Activated T-cell treated with anti-CD3 and anti-CD28 coated beads, Interleukin-2, amount 50 U/mL, for 4 hours (primary cell): ENCODE results near the gene PRR33. TPM values are rescaled to one million over a fixed set of nuclear protein-coding genes. Genes with fewer than 3 reads are reported as not detected.
A peak's percentile ranks its signal among the peaks of the same experiment; 100 is the strongest.

Experiments
- ATAC-seq, 2 donors: fragments of 200-7000 bp; cut with Tn5 transposase; one replicate each; pipeline ENCODE4 v1.10.0; 2021
- DNase-seq: peaks from one replicate; pipeline ENCODE4 v3.0.0-alpha.2; 2020
- H3K27me3 Mint-ChIP-seq: one replicate; pipeline ENCODE4 v1.8.0; 2021; ENCODE audit warnings: low read depth, mixed read lengths
- H3K36me3 Mint-ChIP-seq: one replicate; pipeline ENCODE4 v1.8.0; 2022; ENCODE audit warnings: mixed read lengths; ENCODE audit not compliant: insufficient read depth
- H3K4me1 Mint-ChIP-seq: one replicate; pipeline ENCODE4 v1.8.0; 2021; ENCODE audit warnings: low read depth, mixed read lengths
- H3K4me3 Mint-ChIP-seq: one replicate; pipeline ENCODE4 v1.8.0; 2021; ENCODE audit warnings: mild to moderate bottlenecking, moderate library complexity, mixed read lengths
- H3K9me3 Mint-ChIP-seq: one replicate; pipeline ENCODE4 v1.8.0; 2021; ENCODE audit warnings: mixed read lengths
- total RNA-seq, 3 donors: library from RNA; stranded (reverse); gene quantifications; one replicate each; pipeline ENCODE4 v1.2.1, GENCODE V29; 2021

Gene PRR33
- total RNA-seq, 3 donors from 2014 or later, result 0.08 to 0.20 TPM; not detected in 1

DNA sequence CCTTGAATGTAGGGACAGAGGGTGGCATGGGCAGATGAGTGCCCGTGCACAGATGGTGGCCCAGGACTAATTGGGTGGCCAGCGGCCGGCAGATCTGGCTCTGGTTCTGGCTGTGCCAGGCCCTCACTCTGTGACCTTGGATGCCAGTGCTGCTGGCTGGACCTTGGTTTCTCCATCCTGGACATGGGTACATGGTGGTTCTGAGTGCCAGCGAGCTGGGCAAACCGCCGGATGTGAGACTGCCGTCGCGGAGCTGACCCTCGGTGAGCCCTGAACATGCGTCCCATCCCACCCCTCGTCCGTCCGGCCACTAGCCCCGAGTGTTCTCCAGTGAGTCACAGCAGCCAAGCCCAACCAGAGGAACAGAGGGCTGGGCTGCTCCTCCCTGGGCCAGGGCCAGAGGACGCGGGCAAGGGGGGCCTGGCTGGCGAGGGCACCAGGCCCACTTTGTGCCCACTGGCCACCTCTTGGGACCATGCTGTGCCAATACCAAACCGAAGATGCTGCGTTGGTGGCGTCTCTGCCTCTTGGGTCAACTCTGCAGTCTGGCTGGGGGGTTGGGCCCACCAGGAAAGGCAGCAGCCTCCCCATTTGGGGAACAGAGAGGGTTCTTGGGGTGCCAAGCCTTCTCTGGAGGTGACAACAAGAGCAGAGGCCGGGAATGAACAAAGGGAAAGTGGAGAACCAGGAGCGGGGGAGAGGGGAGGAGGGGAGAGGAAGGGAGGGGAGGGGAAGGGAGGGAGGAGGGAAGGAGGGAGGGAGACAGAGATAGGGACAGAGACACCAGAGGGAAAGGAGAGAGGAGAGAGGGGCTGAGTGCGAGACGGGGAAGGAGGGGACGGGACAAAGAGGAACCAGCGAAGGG, 28.1 kb downstream of the PRR33 start:
- peaks cover 2% of the 10 kb centered on the region for H3K36me3 Mint-ChIP-seq
- no peaks in the 10 kb centered on the region for H3K9me3 Mint-ChIP-seq
- H3K27me3 Mint-ChIP-seq, result no peaks in the 10 kb centered on the region
- no peak overlapping the region for H3K4me3 Mint-ChIP-seq
- DNase-seq (no peak), ATAC-seq (no peak)
- peaks cover 32% of the 10 kb centered on the region for H3K4me1 Mint-ChIP-seq

DNA sequence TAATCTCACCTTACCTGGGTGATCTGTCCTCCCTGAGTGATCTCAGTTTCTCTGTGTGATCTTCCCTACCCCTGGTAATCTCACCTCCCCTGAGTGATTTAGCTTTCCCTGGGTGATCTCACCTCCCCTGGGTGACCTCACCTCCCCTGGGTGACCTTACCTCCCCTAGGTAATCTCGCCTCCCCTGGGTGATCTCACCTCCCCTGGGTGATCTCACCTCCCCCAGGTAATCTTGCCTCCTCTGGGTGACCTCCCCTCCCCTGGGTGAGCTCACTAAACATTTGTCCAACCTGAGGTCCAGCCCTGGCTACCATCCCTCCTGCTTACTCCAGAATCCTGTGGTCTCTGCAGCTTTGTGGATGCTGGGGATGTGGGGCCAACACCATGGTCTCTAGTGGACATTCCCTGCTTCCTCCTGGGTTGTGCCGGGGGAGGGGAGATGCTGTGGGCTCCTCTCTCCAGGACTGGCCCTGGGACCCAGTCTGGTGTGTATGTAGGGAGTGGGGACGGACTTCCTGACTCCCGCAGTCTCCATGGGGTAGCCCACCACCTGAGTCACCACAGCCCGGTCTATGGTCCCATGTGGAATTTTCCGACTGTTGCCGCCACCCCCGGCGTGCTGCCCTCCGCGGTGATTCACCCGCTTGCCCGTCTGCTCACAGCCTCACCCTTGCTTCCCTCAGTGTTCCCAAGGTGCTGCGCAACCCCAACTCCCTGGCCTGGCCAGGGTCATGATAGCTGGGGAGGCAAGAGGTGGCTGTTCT, 28.9 kb downstream of the PRR33 start:
- no peaks in the 10 kb centered on the region for H3K27me3 Mint-ChIP-seq
- H3K4me1 Mint-ChIP-seq, result peaks cover 30% of the 10 kb centered on the region
- no peak for DNase-seq
- peaks cover 2% of the 10 kb centered on the region for H3K36me3 Mint-ChIP-seq
- H3K9me3 Mint-ChIP-seq, result no peaks in the 10 kb centered on the region
- ATAC-seq, result no peak
- no peak overlapping the region for H3K4me3 Mint-ChIP-seq

DNA sequence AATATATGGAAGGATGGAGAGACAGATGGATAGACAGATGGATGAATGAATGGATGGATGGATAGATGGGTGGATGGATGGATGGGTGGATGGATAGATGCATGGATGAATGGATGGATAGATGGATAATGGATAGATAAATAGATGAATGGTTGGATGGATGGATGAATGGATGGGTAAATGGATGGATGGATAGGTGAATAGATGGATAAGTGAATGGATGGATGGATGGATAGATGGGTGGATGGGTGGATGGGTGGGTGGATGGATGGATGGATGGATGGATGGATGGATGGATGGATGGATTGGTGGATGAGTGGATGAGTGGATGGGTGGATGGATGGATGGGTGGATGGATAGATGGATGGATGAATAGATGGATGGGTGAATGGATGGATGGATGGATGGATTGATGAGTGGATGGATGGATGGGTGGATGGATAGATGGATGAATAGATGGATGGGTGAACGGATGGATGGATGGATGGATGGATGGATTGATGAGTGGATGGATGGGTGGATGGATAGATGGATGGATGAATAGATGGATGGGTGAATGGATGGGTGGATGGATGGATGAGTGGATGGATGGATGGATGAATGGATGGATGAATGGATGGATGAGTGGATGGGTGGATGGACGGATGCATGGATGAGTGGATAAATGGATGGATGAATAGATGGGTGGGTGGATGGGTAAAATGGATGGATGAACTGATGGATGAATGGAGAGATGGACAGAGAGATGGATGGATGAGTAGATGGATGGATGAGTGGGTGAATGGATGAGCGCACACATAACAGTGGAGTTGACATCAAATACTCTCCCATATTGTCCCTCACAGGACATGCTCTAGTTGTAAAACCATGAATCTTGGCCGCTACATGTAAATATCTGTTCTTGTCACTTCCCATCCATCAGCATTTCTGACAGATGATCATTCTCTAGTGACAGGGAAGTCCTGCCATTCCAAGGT, 30.0 kb downstream of the PRR33 start:
- Mint-ChIP-seq H3K27me3 (no peaks in the 10 kb centered on the region), H3K9me3 (no peaks in the 10 kb centered on the region), H3K4me1 (peaks cover 29% of the 10 kb centered on the region), H3K36me3 (peaks cover 2% of the 10 kb centered on the region), H3K4me3 (no peak overlapping the region)
- ATAC-seq (no peak), DNase-seq (no peak)

DNA sequence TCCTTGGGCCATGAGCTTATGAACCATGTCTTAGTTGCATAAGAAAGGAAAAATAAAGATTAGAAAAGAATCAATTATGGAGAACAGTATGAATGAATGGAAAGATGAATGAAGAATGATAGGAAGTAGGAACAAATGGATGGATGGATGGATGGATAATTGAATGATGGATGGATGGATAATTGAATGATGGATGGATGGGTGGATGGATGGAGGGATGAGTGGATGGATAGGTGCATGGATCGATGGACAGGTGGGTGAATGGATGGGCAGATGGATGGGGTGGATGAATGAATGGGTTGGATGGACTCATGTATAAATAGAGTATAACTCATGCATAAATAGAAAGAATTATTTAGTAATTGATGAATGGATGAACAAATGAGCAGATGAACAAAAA, 31.6 kb downstream of the PRR33 start:
- Mint-ChIP-seq H3K27me3 (no peaks in the 10 kb centered on the region), H3K4me3 (no peak overlapping the region), H3K4me1 (peaks cover 33% of the 10 kb centered on the region), H3K9me3 (no peaks in the 10 kb centered on the region), H3K36me3 (no peaks in the 10 kb centered on the region)
- DNase-seq (no peak), ATAC-seq (no peak)

DNA sequence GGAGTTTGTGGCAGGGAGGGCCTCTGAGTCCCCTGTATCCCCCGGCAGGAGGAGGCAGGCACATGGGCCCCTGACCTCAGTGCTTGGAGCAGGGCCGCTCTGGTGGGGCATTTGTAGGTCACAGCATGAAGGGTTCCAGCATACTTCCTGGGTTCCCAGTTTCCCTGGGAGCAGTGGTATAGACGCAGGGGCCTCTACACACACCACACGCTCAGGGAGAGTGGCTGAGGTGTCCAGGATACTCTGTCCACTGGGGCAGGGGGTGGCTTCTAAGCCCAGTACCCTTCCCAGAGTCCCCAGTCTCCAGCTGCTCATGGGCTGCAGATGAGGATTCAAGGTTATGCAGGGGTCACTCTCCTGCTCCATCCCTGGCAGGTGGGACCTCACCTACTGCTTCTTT, 32.7 kb downstream of the PRR33 start:
- Mint-ChIP-seq H3K36me3 (no peaks in the 10 kb centered on the region), H3K4me3 (no peak overlapping the region), H3K27me3 (no peaks in the 10 kb centered on the region), H3K4me1 (peaks cover 35% of the 10 kb centered on the region), H3K9me3 (no peaks in the 10 kb centered on the region)
- ATAC-seq (no peak), DNase-seq (no peak)

DNA sequence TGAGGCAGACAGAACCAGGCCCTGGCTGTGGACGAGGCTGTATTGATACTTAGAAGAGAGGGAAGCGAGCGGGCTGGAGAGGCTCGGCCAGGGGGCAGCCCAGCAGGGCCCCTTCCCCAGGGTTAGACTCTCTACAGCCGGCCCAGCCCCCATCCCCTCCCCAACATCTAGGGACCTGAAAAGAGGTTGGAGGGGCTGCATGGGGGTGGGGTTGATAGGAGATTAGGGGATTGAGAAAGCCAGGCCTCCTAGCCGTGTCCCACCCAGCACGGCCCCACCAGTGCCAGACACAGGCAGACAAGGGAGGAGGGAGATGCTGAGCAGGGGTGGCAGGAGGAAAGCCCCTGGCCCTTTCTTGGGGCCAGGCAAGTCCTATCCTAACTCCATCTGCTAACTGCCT, 33.1 kb downstream of the PRR33 start:
- ATAC-seq (no peak), DNase-seq (no peak)
- Mint-ChIP-seq H3K36me3 (no peaks in the 10 kb centered on the region), H3K4me1 (peaks cover 38% of the 10 kb centered on the region), H3K9me3 (no peaks in the 10 kb centered on the region), H3K4me3 (no peak overlapping the region), H3K27me3 (no peaks in the 10 kb centered on the region)

DNA sequence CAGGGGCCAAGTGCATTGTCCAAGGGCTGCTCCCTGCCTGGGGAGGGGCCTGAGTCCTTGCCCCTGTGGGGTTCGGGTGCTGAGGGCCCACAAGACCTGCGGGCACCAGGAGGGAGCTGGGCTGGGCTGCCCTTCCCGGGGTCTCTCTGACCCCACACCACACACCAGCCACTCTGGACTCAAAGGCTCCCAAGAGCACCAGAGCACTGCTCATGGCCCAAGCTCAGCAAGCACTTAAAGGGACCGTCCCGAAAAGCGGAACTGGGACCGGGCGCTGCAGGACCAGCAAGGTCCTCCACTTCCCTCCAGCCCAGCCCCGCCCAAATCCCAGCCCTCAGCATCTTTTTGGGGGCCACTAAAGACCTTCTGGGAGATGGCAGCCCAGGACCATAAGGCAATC, 33.5 kb downstream of the PRR33 start:
- H3K27me3 Mint-ChIP-seq, result no peaks in the 10 kb centered on the region
- H3K9me3 Mint-ChIP-seq, result no peaks in the 10 kb centered on the region
- H3K4me1 Mint-ChIP-seq, result peaks cover 42% of the 10 kb centered on the region
- no peak overlapping the region for H3K4me3 Mint-ChIP-seq
- ATAC-seq (no peak), DNase-seq (no peak)
- H3K36me3 Mint-ChIP-seq, result no peaks in the 10 kb centered on the region

DNA sequence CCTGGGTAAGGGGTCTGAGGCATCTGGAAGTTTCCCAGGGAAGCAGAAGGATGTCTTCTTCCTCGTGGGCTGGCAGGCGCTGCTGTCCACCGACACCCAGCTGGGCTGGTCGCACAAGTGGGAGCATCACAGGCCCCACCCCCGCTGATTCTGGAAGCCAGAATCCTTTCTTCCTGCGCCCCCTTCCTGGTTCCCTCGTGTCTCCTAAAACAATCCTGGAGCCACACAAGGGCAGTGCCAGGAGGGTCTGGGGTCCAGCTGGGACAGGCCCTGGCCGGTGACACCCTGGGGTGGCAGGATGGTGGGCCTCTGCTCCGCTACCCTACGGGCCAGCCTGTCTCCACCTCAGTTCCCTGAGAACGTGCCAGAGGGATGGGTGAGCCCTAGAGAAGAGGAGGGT, 34.6 kb downstream of the PRR33 start:
- no peaks in the 10 kb centered on the region for H3K27me3 Mint-ChIP-seq
- H3K4me3 Mint-ChIP-seq, result no peak overlapping the region
- no peaks in the 10 kb centered on the region for H3K9me3 Mint-ChIP-seq
- peaks cover 53% of the 10 kb centered on the region for H3K4me1 Mint-ChIP-seq
- ATAC-seq (no peak), DNase-seq (no peak)
- no peaks in the 10 kb centered on the region for H3K36me3 Mint-ChIP-seq

DNA sequence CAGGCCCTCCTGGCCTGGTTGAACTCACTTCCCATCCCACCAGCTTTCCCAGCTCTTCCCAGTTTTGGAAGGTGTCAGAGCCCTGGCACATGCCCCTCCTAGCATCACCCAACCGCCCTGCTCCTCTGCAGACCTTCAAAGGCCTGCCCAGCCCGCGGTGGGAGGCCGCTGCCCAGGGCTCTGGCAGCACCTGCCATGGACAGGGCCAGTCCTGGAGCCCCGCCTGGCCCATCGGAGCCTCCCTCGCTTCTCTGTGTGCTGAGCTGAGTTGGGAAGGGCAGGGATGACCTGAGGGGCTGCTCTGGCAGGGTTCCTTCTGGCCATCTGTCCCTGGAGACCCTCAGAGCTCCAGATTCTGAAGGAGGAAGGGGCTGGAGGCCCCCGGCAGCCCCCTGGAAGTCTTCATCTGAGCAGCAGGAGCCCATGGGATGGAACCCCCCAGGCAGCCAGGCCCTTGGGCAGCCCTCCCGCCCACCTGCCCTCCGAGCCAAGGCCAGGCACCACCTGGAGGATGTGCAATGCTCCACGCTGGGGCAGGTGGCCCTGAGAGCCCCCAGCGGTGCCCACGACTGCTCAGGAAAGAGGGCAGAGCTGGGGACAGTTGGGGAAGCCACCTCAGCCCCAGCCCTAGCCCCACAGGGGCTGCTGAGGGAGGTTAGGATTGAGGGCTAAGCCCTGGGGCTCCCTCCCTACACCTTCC, 35.2 kb downstream of the PRR33 start:
- H3K9me3 Mint-ChIP-seq, result no peaks in the 10 kb centered on the region
- ATAC-seq (no peak), DNase-seq (no peak)
- peaks cover 57% of the 10 kb centered on the region for H3K4me1 Mint-ChIP-seq
- H3K36me3 Mint-ChIP-seq, result no peaks in the 10 kb centered on the region
- H3K27me3 Mint-ChIP-seq, result no peaks in the 10 kb centered on the region
- H3K4me3 Mint-ChIP-seq, result no peak overlapping the region

DNA sequence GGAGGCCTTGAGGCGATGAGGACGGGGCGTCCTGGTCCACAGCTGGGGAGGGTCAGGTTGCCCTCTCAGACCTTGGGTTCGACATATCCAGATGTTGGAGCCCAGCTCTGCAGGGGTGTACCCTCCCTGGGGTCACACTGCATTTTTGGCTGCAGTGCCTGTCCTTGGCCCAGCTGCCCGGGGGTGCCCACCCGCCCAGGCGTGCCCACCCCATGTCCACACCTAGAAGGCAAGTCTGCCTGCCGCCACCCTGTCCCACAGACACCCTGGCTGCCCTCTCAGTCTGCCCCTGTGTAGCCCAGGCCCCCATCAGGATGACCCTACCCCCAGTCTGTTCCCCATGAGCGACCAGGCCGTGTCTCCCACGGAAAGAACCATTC, 35.8 kb downstream of the PRR33 start:
- H3K36me3 Mint-ChIP-seq, result no peaks in the 10 kb centered on the region
- H3K4me3 Mint-ChIP-seq, result no peak overlapping the region
- H3K27me3 Mint-ChIP-seq, result no peaks in the 10 kb centered on the region
- ATAC-seq, result no peak
- DNase-seq, result no peak
- H3K9me3 Mint-ChIP-seq, result no peaks in the 10 kb centered on the region
- peaks cover 63% of the 10 kb centered on the region for H3K4me1 Mint-ChIP-seq

DNA sequence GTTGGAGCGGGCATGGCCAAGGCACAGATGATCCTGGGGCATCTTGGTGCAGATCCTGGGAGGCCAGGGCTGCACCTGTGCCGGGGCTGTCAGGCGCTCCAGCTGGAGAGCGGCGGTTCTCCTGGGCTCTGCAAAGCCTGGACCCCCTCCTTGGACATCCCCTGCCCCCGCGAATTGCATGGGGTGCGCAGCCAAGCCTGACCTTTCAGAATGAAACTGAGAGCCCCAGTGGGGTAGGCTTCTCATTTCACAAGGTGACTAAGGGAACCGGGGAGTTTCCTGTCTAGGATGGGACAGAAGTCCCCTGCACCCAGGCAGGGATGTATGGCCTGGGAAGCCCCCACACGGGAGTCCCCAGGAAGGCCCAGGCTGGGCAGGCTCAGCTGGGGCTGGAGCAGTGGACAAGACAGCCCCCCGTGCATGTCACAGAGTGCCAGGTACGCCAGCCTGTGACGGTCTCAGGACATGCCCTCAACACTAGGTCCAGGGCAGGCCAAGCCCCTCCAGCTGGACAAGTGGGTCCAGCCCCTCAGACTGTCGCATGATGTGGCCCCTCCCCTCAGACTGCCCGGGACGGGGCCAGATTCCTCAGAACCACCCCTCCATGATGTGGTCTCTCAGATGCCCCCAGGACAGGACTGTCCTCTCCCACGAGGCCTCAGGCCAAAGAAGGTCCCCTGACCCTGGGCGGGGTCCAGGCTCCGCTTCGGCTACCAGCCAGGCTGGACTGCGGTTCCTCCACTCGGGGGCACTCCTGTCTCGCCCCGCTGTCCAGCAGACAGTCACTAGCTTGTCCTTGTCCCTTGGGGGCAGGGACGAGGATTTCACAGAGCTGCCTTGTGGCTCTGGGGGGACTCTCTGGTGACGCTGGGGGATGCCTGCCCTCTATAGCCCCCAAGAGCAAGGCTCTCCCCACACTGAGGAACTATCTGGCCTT, 36.5 kb downstream of the PRR33 start:
- no peaks in the 10 kb centered on the region for H3K36me3 Mint-ChIP-seq
- DNase-seq, result no peak
- no peaks in the 10 kb centered on the region for H3K9me3 Mint-ChIP-seq
- H3K27me3 Mint-ChIP-seq, result no peaks in the 10 kb centered on the region
- peak; percentile 51 to 62 for ATAC-seq
- peaks cover 69% of the 10 kb centered on the region for H3K4me1 Mint-ChIP-seq
- H3K4me3 Mint-ChIP-seq, result peak overlapping the region; percentile 95

DNA sequence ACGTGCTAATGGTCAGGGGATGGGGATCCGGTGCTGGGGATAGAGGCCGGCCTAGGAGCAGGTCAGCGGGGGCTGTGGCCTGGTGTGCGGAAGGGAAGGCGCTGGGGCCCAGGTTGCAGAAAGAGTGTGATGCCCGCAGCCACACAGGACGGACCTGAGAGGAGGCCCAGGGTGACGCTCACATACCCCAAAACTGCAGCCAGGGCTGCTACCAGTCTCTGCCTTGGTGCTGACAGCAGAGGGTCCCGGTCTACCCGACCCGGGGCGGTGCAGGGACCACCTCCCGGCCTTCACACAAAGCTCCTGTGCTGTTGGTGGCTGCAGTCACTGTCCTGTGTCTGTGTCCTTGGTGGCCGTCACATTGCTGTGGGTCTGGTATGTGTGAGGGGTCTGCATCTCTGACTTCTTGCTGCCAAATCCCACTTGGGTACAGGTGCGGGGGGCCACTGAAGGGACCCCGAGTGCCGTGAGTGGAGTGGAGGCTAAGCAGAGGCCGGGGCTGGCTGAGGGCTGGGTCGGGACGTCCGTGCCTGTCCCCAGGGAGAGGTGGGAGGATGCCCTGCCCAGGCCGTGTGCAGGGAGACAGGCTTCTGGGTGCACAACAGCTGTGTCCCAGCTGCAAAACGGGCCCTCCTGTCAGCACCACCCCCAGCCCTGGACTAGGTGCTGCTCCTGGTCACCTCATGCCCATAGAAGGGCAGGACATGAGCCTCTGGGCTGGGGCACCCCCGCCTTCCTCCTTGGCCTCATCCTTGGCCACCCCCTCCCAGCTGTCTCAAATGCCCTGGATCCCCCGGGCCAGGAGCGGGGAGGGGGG, 37.4 kb downstream of the PRR33 start:
- peak; percentile 8 to 10 for ATAC-seq
- Mint-ChIP-seq H3K4me3 (peak overlapping the region; percentile 95), H3K9me3 (no peaks in the 10 kb centered on the region), H3K36me3 (no peaks in the 10 kb centered on the region), H3K27me3 (no peaks in the 10 kb centered on the region), H3K4me1 (peaks cover 77% of the 10 kb centered on the region)
- DNase-seq, result no peak
